Activated CD4-positive, alpha-beta T cell treated with anti-CD3 and anti-CD28 coated beads, Interleukin-2, Interleukin-4, amounts not matched to agents 100 ng/mL and 50 ng/mL, durations not matched to agents 16 hours and 8 hours (primary cell): Measurements from ENCODE around the gene CDC42EP2.
"Not testable (repeated sequence)": the region's sequence is repeated elsewhere in the genome, so short reads cannot be mapped to it uniquely, and the experiment has no call there.

ENCODE experiments used
- DNase-seq: peaks from one replicate; pipeline ENCODE4 v3.0.0-alpha.2; 2020; ENCODE audit warnings: low spot score

Gene CDC42EP2

GRCh38 chr11:65320386-65321075 lies 5.9 kb downstream of the CDC42EP2 start:
- DNase-seq: no peak

GRCh38 chr11:65321076-65321475 lies 6.4 kb downstream of the CDC42EP2 start:
- DNase-seq: no peak

- DNase-seq: no peak
Measured at GRCh38 chr11:65321828-65322485, 7.3 kb downstream of the CDC42EP2 start.

GRCh38 chr11:65323813-65324212 lies 9.1 kb downstream of the CDC42EP2 start:
- DNase-seq: no peak

- DNase-seq: no peak
Measured at GRCh38 chr11:65325435-65325834, 10.8 kb downstream of the CDC42EP2 start.

- DNase-seq: no peak
Measured at GRCh38 chr11:65327021-65327420, 12.4 kb downstream of the CDC42EP2 start.

- no peak for DNase-seq
Measured at GRCh38 chr11:65329478-65329877, 14.8 kb downstream of the CDC42EP2 start.

- peak; percentile 86 for DNase-seq
Measured at GRCh38 chr11:65329944-65330403, 15.3 kb downstream of the CDC42EP2 start.

- DNase-seq: no peak
Measured at GRCh38 chr11:65330544-65330943, 15.9 kb downstream of the CDC42EP2 start.

- DNase-seq: not testable (repeated sequence)
Measured at GRCh38 chr11:65332591-65332990, 17.9 kb downstream of the CDC42EP2 start.

GRCh38 chr11:65334696-65335295 lies 20.1 kb downstream of the CDC42EP2 start:
- no peak for DNase-seq

GRCh38 chr11:65338676-65339075 lies 24.0 kb downstream of the CDC42EP2 start:
- DNase-seq: no peak

GRCh38 chr11:65340226-65340625 lies 25.6 kb downstream of the CDC42EP2 start:
- no peak for DNase-seq

GRCh38 chr11:65341856-65342255 lies 27.2 kb downstream of the CDC42EP2 start:
- no peak for DNase-seq

- DNase-seq: no peak
Measured at GRCh38 chr11:65351511-65351910, 36.8 kb downstream of the CDC42EP2 start.

- no peak for DNase-seq
Measured at GRCh38 chr11:65352783-65353182, 38.1 kb downstream of the CDC42EP2 start.

GRCh38 chr11:65353376-65353775 lies 38.7 kb downstream of the CDC42EP2 start:
- DNase-seq: no peak

GRCh38 chr11:65353900-65354264 lies 39.2 kb downstream of the CDC42EP2 start:
- no peak for DNase-seq

GRCh38 chr11:65354265-65355012 lies 39.8 kb downstream of the CDC42EP2 start, which contains the start of gene TIGD3:
Gene TIGD3, plus strand, starts transcription at chr11:65354751. Its CDS starts 1,058 bp downstream, at chr11:65355809.
- DNase-seq: peak; percentile 97

- DNase-seq: peak; percentile 18
Measured at GRCh38 chr11:65355013-65355775, 40.5 kb downstream of the CDC42EP2 start.

- DNase-seq: no peak
Measured at GRCh38 chr11:65355776-65356393, 41.2 kb downstream of the CDC42EP2 start.
